ENCODE data around the gene ZSCAN30.

Gene ZSCAN30

GRCh38 chr18:35290094-35290735, at the start of gene ZSCAN30:
Gene ZSCAN30 (minus strand): TSS chr18:35290229. CDS start chr18:35264352, 25,877 bp downstream.
- DNase-seq, result peak; percentile 88

GRCh38 chr18:35337286-35337685, 47.3 kb upstream of the ZSCAN30 start:
- DNase-seq, result no peak

DNA sequence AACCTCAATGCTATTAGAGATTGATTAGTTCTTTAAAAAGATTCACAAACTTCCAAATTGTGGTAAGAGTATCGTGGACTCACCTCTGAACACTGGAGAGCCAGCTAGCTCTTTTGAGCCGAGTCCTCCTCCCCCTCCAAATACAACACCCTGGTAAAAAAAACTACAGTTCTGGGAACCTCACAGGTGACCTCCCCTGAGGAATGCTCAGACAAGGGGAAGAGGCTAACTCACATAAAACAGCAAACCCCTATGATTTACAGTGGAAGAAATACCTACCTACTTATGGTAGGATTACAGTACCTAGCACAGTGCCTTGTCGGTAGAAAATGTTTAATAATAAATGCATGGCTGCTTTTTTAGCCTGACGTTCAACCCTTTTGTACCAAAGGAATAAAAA, 45.8 kb upstream of the ZSCAN30 start:
- DNase-seq, result no peak

GRCh38 chr18:35334821-35335220, 44.8 kb upstream of the ZSCAN30 start:
- DNase-seq, result no peak

- no peak for DNase-seq
Observed at GRCh38 chr18:35334212-35334611, 44.2 kb upstream of the ZSCAN30 start.

GRCh38 chr18:35331367-35332087, 41.5 kb upstream of the ZSCAN30 start:
- no peak for DNase-seq

GRCh38 chr18:35328868-35329267, 38.8 kb upstream of the ZSCAN30 start:
- DNase-seq, result no peak

DNA sequence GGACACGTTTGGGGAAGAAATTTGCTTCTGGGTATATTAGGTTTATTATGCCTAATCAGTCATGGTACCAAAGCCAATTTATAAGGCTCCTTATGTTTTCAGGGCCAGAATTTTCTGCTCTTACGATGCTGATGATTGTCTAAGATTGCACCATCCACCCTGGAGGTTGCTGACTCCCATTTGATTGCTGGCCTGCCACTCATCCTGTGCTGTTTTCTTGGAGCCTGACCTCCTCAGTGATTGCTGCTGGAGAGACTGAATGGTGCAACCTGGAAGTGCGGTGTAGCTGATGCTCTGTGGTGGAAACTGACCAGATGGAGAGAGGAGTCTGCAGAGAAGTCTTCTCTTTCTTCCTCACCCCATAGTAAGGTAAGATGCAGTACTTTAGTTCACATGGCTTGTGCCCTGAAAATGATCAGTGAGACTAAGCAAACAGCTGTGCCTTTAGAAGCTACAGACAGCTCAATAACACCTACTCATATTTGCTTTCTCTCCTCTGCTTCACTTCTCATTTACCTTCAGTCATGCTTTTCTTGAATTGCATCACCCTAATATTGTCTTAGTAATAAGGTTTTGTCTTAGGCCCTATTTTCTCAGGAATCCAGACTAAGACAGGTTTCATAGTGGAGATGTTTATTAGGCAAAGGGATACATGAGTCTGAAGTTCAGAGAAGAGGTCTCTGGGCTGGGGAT, 36.8 kb upstream of the ZSCAN30 start:
- DNase-seq, result no peak

- no peak for DNase-seq
Observed at GRCh38 chr18:35324926-35325655, 35.1 kb upstream of the ZSCAN30 start.

- no peak for DNase-seq
Observed at GRCh38 chr18:35322486-35323458, 32.7 kb upstream of the ZSCAN30 start.

- DNase-seq, result no peak
Observed at GRCh38 chr18:35311496-35311895, 21.5 kb upstream of the ZSCAN30 start.

- no peak for DNase-seq
Observed at GRCh38 chr18:35306588-35307250, 16.7 kb upstream of the ZSCAN30 start.

DNA sequence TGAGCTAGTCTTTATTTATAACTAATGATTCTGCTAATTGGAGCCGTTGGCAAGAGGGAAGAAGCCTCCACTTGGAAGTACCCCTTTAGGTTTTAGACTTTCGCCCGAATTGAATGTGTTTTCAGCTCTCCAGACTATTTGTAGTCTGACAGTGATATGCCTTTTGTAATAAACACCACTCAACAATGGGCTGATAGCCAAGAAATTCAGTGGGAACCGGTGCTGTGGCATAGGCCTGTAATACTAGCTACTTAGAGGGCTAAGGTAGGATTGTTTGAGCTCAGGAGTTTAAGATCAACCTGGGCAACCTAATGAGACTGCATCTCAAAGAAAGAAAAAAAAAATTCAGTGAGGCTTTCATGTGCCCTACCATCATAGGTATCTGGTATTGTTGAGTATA, 13.6 kb upstream of the ZSCAN30 start:
- DNase-seq, result no peak

DNA sequence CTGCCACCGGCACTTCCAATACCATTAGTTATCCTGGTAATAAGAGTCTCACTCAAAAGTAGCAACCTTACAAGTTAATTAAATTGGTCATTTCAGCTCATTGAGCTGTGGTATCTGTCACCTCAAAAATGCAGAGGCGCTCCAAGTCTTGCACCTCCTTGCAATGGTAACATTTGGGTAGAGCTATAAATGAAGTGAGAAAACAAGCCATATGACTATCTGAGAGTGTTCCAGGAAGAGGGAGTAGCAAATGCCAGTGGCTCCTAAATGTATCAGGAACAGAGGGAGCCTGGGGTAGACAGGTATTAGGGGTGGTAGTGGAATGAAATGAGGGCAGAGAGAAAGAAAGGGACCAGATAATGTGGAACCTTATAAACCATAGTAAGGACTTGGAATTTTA, 6.0 kb upstream of the ZSCAN30 start:
- no peak for DNase-seq

DNA sequence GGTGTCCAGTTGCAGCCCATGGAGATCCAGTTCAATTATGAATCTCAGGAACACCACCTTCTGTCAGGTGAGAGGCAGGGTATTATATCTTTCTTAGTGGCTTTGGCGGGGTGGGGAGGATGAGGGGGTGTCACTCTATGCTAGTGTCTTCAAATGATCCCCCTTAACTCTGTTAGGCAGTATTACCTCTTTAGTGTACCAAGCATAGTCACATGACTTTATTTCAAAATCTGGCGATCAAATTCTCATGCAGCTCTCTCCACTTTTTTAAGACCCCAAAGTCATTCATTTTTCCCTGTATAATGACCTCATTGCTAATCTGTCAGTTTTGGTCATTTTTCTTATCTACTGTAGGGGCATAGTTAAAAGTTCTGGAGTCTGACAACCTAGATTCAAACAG, 1.1 kb upstream of the ZSCAN30 start:
- no peak for DNase-seq

- no peak for DNase-seq
Observed at GRCh38 chr18:35289727-35290093, 319 bp downstream of the ZSCAN30 start.

DNA sequence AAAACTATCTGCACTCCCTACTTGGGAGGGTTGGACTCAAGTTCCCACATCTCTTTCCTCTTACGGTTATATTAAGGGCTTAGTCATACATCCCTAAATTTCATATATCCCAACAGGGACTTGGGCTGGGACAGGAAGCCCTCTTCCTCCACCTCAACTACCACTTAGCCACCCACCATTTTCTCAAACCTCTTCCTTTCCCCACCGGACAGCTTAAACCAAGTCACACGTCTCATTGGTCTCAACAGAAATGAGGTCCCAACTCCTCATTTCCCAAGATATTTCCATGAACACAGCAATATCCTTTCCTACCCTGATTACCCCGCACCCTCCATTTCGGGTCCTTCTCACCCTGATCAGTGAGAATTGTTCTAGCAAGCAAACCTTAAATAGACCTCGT, 736 bp downstream of the ZSCAN30 start:
- DNase-seq, result no peak

GRCh38 chr18:35284841-35285240, 5.2 kb downstream of the ZSCAN30 start:
- DNase-seq, result no peak

GRCh38 chr18:35283923-35284794, 5.9 kb downstream of the ZSCAN30 start:
- DNase-seq, result no peak

DNA sequence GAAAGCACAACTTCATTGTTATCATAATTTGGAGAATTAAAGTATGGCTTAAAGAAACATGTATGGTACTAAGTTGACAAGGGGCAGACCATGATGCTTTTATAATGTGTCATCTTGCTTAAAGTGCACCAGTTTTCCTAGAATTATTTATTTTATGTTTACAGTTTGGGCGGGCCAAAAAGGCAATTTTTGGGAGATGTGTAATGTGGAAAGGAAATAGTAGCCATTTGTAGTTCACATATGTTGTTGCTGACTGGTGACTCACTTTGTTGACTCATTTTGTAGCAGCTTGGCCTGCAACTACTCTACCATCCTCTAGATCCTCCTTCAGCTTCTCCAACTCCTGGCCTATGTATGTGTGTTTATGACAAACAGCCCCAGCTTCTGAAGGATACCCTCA, 7.7 kb downstream of the ZSCAN30 start:
- no peak for DNase-seq

DNA sequence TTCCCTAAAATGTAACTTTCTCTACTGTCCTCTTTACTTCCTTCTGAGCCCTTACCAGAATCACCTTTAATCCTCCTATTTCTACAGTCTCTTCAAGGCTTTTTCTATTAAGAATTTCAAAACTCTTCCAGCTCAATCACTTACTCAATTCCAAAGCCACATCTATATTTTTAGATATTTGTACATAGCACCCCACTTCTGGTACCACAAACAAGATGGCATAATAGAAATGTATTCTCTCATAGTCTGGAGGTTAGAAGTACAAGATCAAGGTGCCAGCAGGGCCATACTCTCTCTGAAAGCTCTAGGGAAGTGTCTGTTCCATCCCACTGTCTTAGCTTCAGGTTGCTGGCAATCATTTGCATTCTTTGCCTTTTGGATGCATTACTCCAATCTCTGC, 11.1 kb downstream of the ZSCAN30 start:
- no peak for DNase-seq

Measured in MV-4-11 (cell line).